ENCODE results near the gene SGF29.
A peak's percentile ranks its signal among the peaks of the same experiment; 100 is the strongest.
"Not testable (repeated sequence)": the region's sequence is repeated elsewhere in the genome, so short reads cannot be mapped to it uniquely, and the experiment has no call there.

SGF29 gene

GRCh38 chr16:28553776-28554633 lies at the start of gene SGF29:
Gene SGF29 (plus strand): TSS chr16:28553920. CDS start chr16:28581070, 27,150 bp downstream.
- peak; percentile 88 for DNase-seq

- DNase-seq = no peak
Measured at GRCh38 chr16:28504707-28505404, 48.9 kb upstream of the SGF29 start.

DNA sequence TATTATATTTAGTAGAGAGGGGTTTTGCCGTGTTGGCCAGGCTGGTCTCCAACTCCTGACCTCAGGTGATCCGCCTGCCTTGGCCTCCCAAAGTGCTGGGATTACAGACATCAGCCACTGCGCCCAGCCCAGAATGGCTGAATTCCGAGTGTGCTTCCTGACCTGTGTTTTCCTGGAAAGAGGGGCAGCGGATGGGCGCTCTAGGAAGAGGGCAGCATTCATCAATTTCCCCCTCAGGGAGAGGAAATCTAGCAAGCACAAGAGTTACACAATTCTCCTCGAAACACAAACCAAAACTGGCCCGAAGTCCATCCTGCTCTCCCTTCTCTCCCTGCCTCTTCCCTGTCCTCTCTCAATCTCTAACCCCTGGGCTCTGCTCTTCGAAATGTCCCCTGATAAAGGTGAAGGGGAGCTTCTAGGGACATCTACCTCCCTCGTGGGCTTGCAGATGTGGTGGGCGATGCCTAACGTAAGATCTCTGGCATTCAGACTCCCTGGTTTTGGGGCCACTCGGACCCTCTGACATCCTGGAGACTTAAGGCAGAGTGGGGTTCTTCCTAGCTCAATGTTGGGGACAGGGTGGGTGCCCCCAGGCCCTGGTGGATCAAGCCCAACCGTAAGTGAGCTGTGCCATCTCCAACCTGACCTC lies 48.1 kb upstream of the SGF29 start:
- no peak for DNase-seq

GRCh38 chr16:28511031-28511430 lies 42.7 kb upstream of the SGF29 start:
- DNase-seq = no peak

DNA sequence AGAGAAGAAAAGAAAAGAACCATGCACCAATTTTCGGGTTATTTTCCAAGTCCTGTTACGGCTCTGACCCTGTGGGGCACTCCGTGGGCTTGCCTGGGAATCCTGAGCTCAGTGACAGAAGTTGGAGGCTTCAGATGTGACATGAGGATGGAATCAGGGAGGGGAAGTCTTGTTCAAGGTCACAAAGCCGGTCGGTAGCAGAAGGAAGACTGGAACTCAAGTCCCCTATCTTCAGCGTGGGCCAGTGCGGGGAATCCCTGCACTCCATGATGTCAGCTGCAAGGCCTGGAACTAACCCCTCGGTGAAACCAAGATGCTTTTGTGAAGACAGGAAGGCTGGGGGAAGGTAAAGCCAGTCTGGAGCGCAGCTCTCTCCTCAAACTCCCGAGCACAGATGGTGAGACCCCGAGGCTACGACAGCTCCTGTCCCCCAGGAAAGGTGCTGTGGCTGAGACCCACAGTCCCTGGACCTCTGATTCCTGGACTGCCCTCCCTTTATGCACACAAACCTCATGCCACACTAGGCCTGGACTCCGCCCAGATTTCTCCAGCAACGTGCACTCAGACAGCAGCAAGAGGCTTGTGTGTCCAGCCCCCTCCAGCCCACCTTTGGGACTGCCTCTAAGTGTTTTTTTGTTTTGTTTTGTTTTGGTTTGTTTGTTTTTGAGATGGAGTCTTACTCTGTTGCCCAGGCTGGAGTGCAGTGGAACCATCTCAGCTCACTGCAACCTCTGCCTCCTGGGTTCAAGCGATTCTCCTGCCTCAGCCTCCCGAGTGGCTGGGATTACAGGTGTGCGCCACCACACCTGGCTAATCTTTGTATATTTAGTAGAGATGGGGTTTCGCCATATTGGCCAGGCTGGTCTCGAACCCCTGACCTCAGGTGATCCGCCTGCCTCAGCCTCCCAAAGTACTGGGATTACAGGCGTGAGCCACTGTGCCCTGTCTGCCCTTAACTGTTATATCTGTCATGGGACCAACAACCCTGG lies 41.6 kb upstream of the SGF29 start:
- no peak for DNase-seq

- no peak for DNase-seq
Measured at GRCh38 chr16:28513484-28514181, 40.1 kb upstream of the SGF29 start.

- no peak for DNase-seq
Measured at GRCh38 chr16:28514246-28514645, 39.5 kb upstream of the SGF29 start.

DNA sequence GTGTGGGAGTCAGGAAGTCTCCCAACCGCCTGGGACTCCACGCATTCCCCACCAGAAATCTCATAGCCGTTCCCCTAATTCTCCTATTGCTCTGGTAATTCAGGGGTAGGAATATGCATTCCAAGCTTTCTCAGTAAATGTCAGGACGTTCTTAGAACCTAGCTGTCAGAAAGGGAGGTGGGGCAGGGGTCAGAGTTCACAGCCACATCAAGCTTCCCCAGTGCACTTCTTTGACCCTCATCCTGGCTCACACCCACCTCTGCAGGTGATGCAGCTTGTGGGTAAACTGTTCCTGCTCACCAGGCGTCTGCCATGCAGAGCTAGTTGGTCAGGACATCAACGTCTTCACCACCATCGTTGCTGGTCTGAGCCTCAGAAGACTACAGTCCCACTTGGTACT lies 33.0 kb upstream of the SGF29 start:
- DNase-seq = no peak

DNA sequence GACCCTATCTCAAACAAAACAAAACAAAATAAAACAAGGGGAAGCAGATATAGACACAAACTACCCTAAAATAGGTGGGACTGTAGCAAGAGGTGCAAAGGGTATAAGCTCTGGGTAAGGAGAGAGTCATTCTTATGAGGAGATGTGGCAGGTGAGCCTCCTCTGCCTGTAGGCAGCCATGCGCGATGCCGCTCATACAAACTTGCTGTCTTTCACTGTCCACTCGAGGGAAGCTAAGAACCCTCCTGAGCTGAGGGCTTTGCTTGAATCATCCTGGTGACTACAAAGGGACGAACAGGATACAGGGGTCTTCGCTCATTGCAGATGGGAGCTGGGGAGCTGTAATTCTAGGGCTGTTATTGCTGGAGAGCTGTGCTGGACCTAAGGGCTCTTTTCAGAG lies 32.3 kb upstream of the SGF29 start:
- DNase-seq = no peak

GRCh38 chr16:28522792-28523191 lies 30.9 kb upstream of the SGF29 start:
- no peak for DNase-seq

DNA sequence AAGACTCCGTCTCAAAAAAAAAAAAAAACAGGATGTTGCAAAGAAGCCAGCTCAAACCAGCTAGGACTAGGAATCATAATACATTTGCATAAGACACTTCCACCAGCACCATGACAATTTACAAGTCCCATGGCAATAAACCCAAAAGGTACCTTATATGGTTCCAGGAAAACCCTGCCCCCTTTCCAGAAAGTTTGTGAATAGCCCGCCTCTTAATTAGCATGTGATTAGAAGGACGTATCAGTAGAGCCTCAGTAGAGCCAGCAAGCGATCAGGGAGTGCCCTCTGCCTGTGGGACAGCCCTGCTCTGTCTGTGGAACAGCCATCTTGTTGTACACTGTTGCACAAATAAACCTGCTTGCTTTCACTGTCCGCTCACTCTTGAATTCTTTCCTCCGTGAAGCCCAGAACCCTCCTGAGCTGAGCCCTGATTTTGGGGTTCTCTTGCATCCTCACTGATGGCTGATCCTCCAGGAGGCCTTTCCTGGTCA lies 29.0 kb upstream of the SGF29 start:
- DNase-seq = no peak

DNA sequence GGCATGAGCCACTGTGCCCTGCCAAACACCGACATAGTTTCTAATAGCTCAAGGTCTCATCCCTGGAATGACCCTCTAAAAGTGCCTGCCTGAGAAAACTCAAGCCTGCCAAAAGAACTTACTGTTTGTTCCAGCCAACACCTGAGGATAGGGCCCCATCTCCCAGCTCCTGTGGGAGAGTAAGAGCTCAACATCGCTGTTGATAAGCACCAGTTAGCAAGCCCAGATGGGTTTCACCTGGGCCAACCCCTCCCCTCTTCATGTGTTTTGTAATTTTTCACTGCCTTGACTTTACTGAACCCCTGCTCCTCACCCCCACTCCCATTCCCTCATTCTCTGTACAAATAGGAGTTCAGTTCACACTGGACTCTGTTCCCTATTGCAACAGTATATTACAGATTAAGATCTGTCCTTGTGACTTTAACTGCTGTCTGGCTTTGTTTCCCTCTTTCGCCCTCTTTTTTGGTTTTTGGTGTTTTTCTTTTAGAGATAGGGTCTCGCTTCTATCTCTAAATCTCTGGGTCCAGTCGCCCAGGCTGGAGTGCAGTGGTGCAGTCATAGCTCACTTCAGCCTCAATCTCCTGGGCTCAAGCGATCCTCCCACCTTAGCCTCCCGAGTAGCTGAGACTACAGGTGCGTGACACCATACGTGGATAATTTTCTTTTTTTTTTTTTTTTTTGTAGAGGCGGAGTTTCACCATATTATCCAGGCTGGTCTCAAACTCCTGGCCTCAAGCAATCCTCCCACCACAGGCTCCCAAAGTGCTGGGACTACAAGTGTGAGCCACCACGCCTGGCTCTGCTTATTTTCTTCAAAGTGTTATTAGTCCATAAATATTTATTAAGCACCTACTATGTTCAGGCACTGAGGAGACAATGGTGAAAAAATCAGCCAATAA lies 27.3 kb upstream of the SGF29 start:
- DNase-seq = no peak

DNA sequence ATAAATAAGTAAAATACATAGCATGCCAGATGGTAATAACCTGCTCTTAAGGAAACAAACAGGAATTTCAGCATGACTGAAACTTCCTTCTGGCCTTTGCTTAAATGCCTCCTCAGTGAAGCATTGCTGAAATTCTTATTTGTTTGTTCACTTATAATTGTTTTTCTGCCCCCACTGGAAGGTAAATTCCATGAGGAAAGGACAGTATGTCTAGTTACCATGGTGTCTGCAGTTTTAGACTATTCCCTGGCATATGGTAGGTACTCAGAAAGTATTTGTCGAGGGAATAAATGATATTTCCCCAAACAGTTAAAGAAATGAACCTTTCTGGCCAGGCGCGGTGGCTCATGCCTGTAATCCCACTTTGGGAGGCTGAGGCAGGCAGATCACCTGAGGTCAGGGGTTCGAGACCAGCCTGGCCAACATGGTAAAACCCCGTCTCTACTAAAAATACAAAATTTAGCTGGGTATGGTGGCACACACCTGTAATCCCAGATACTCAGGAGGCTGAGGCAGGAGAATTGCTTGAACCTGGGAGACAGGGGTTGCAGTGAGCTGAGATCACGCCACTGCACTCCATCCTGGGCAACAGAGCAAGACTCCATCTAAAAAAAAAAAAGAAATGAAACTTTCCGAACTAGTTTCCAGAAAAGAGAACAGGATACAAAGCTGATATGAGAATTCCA lies 26.5 kb upstream of the SGF29 start:
- DNase-seq = not testable (repeated sequence)

DNA sequence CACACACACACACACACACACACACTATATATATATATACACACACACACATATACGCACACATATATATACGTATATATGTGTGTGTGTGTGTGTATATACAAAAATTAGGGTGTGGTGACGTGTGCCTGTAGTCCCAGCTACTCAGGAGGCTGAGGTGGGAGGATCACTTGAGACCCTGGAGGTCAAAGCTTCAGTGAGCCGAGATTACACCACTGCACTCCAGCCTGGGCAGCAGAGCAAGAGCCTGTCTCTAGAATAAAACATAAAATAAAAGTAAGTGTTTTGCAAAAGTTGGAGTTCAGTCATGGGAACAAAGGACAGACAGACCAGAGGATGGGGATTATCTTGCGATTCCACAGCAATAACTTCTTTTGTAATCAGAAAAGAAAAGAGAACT lies 25.7 kb upstream of the SGF29 start:
- DNase-seq = no peak

GRCh38 chr16:28528463-28528867 lies 25.3 kb upstream of the SGF29 start:
- no peak for DNase-seq

DNA sequence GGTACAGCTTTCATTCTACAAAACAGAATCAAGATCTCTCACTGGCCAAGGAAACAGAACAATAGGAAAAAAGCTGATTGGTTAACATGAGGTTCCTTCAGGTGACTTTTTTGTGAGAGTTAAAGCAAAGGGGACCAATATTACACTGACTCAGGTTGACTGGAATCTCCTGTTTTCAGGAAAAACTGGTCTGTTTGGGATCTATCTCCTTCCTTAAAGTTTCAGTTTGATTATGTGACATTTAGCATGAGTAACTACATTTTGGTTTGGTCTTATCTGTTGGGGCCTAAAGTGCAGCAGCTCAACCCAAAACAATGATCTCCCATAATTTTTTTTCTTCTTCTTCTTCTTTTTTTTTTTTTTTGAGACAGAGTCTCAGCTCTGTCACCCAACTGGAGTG lies 24.6 kb upstream of the SGF29 start:
- DNase-seq = no peak

DNA sequence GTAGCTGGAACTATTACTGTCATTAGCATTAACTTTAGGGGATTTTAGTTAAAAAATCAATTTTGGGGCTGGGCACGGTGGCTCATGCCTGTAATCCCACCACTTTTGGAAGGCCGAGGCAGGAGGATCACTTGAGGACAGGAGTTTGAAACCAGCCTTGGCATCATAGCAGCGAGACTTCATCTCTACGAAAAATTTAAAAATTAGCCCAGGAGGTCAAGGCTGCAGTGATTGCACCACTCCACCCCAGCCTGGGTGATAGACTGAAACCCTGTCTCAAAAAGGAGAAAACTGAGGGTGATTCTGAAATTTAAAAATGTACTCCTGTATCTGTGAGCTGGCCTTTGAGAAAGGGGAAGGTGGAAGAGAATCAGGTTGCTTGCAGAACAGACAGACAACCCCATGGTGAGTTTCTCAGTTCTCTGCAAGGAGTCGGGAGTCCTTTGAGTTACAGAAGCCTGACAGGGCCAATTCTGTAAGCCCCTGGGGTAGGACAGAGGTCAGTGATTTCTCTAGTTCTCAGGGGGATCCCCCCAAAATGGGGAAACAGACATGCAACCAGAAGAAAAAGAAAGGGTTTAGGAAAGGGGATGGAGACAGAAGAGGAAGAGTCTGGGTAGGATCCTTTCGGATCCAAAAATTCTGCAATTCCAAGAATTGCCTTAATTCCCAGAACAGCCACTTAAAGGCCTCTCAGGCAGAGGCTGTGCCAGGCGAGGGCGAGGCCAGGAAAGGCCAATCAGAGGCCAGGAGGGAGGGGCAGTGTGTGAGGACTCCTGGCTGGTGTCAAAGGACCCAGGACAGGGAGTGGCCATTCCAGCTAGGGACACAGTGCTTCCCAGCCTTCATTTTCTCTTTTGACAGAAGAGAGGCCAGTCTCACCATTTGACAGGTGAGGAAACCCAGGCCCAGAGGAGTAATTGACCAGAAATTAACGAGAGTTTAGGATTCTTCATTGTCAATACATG lies 21.7 kb upstream of the SGF29 start:
- DNase-seq = no peak

DNA sequence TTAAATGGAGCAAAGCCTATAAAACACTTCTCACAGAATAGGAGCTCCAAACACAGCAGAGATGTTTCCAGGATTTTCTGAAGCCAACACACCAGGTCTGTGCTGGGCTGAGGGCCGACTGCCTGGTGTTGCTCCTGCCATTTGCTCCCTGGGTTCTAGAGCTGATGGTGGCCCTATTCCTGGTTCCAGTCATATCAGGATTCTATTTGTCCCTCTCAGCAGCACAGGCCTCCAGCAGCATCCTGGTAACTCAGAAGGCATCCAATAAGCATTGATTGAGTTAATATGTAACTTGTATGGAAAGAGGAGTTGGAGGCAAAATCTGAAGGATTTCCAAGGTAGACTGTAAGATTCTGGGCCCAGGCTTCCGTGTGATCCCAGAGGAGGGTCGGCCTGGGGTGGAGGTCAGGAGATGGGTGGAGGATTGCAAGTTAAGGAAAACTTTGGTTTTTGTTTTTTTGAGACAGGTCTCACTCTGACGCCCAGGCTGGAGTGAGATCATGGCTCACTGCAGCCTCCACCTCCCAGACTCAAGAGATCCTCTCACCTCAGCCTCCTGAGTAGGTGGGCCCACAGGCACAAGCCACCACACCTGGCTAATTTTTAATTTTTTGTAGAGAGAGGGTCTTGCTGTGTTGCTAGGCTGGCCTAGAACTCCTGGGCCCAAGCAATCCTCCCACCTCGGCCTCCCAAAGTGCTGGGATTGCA lies 20.6 kb upstream of the SGF29 start:
- DNase-seq = no peak
